HEK293 (cell line): ENCODE results near the gene RAB3C.

ENCODE experiments used
- SETDB1 ChIP-seq: IDR thresholded peaks from one replicate; pipeline ENCODE4 v1.6.1; 2017; ENCODE audit warnings: mild to moderate bottlenecking, low read length, moderate library complexity, mixed read lengths; ENCODE audit not compliant: insufficient read length
- SP3 ChIP-seq: fragments of 450-650 bp; formaldehyde crosslinking; IDR thresholded peaks from 2 replicates; pipeline ENCODE4 v1.5.1; 2016; ENCODE audit warnings: missing biosample characterization, missing genetic modification characterization
- YY1 ChIP-seq: fragments of 450-650 bp; formaldehyde crosslinking; IDR thresholded peaks from 2 replicates; pipeline ENCODE4 v1.5.1; 2018; ENCODE audit warnings: missing biosample characterization, missing genetic modification characterization
- ZNF121 ChIP-seq: fragments of 450-650 bp; formaldehyde crosslinking; IDR thresholded peaks from 2 replicates; pipeline ENCODE4 v1.5.1; 2016; ENCODE audit warnings: missing biosample characterization, missing genetic modification characterization
- ZNF221 ChIP-seq: fragments of 450-650 bp; formaldehyde crosslinking; IDR thresholded peaks from 2 replicates; pipeline ENCODE4 v1.5.1; 2017; ENCODE audit warnings: missing biosample characterization, missing genetic modification characterization, borderline replicate concordance
- ZNF529 ChIP-seq: fragments of 450-650 bp; formaldehyde crosslinking; IDR thresholded peaks from 2 replicates; pipeline ENCODE4 v1.5.1; 2017; ENCODE audit warnings: missing genetic modification characterization, missing biosample characterization; ENCODE audit not compliant: insufficient replicate concordance
- ZNF600 ChIP-seq: fragments of 450-650 bp; formaldehyde crosslinking; IDR thresholded peaks from 2 replicates; pipeline ENCODE4 v1.5.1; 2016; ENCODE audit warnings: missing biosample characterization, missing genetic modification characterization
- ZNF654 ChIP-seq: fragments of 450-650 bp; formaldehyde crosslinking; IDR thresholded peaks from 2 replicates; pipeline ENCODE4 v1.5.1; 2016; ENCODE audit warnings: low read depth, missing biosample characterization, missing genetic modification characterization
- TF ChIP-seq, protein P1 (sequence below): fragments of 450-650 bp; formaldehyde crosslinking; optimal IDR thresholded peaks from 2 replicates; pipeline ENCODE3; 2016; ENCODE audit warnings: missing biosample characterization, mild to moderate bottlenecking, missing genetic modification characterization
- TF ChIP-seq, protein P2 (sequence below): fragments of 450-650 bp; formaldehyde crosslinking; IDR thresholded peaks from 2 replicates; pipeline ENCODE4 v1.5.1; 2016; ENCODE audit warnings: missing biosample characterization, missing genetic modification characterization
- TF ChIP-seq, protein P3 (sequence below): fragments of 450-650 bp; formaldehyde crosslinking; IDR thresholded peaks from 2 replicates; pipeline ENCODE4 v1.5.1; 2016; ENCODE audit warnings: missing biosample characterization, missing genetic modification characterization
- TF ChIP-seq, protein P4 (sequence below): IDR thresholded peaks from 2 replicates; pipeline ENCODE4 v1.6.1; 2011; ENCODE audit warnings: mild to moderate bottlenecking, low read depth, low read length, borderline replicate concordance
- TF ChIP-seq, protein P5 (sequence below): fragments of 450-650 bp; formaldehyde crosslinking; IDR thresholded peaks from 2 replicates; pipeline ENCODE4 v1.5.1; 2017; ENCODE audit warnings: missing biosample characterization, missing genetic modification characterization

DNA sequence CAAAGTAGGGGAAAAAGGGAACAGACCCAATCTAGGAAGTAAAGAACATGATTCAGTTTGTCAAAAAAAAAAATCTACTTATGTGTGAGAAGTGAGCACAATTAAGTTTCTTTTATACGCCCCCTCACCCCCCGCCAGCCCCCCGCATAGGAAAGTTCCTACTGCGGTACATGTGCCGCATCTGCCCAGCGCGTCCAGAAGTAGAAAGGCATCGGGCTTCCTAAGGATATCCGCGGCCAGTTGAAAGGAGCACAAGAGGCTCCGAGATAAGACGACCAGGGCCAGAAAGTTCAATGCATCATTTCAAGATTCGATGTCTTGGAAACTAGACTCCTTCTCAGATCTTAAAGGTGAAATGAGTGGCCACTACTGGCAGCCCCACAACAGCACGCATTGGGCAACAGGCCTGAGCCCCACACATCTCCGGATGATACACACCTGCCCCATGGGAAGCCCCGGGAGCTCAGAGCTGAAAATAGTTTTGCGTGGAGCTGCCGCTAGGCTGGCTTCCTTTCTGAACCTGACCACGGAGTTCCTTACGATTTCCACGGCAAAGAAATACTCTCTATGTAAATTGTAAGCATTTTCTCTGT is 203.9 kb downstream of the RAB3C start:
- TF ChIP-seq, protein P1, sequence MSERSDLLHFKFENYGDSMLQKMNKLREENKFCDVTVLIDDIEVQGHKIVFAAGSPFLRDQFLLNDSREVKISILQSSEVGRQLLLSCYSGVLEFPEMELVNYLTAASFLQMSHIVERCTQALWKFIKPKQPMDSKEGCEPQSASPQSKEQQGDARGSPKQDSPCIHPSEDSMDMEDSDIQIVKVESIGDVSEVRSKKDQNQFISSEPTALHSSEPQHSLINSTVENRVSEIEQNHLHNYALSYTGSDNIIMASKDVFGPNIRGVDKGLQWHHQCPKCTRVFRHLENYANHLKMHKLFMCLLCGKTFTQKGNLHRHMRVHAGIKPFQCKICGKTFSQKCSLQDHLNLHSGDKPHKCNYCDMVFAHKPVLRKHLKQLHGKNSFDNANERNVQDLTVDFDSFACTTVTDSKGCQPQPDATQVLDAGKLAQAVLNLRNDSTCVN (tag by site-specific recombination), result no peak
- TF ChIP-seq SP3 (tag by site-specific recombination) (no peak), SETDB1 (no peak), ZNF529 (no peak), ZNF600 (tag by site-specific recombination) (no peak), ZNF654 (tag by site-specific recombination) (no peak), ZNF221 (tag by site-specific recombination) (no peak), ZNF121 (no peak), YY1 (tag by site-specific recombination) (no peak)
- TF ChIP-seq, protein P2, sequence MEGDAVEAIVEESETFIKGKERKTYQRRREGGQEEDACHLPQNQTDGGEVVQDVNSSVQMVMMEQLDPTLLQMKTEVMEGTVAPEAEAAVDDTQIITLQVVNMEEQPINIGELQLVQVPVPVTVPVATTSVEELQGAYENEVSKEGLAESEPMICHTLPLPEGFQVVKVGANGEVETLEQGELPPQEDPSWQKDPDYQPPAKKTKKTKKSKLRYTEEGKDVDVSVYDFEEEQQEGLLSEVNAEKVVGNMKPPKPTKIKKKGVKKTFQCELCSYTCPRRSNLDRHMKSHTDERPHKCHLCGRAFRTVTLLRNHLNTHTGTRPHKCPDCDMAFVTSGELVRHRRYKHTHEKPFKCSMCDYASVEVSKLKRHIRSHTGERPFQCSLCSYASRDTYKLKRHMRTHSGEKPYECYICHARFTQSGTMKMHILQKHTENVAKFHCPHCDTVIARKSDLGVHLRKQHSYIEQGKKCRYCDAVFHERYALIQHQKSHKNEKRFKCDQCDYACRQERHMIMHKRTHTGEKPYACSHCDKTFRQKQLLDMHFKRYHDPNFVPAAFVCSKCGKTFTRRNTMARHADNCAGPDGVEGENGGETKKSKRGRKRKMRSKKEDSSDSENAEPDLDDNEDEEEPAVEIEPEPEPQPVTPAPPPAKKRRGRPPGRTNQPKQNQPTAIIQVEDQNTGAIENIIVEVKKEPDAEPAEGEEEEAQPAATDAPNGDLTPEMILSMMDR (tag by site-specific recombination), result no peak
- TF ChIP-seq, protein P3, sequence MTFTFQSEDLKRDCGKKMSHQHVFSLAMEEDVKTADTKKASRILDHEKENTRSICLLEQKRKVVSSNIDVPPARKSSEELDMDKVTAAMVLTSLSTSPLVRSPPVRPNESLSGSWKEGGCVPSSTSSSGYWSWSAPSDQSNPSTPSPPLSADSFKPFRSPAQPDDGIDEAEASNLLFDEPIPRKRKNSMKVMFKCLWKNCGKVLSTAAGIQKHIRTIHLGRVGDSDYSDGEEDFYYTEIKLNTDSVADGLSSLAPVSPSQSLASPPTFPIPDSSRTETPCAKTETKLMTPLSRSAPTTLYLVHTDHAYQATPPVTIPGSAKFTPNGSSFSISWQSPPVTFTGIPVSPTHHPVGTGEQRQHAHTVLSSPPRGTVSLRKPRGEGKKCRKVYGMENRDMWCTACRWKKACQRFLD, result no peak
- TF ChIP-seq, protein P4, sequence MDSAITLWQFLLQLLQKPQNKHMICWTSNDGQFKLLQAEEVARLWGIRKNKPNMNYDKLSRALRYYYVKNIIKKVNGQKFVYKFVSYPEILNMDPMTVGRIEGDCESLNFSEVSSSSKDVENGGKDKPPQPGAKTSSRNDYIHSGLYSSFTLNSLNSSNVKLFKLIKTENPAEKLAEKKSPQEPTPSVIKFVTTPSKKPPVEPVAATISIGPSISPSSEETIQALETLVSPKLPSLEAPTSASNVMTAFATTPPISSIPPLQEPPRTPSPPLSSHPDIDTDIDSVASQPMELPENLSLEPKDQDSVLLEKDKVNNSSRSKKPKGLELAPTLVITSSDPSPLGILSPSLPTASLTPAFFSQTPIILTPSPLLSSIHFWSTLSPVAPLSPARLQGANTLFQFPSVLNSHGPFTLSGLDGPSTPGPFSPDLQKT, result no peak
- TF ChIP-seq, protein P5, sequence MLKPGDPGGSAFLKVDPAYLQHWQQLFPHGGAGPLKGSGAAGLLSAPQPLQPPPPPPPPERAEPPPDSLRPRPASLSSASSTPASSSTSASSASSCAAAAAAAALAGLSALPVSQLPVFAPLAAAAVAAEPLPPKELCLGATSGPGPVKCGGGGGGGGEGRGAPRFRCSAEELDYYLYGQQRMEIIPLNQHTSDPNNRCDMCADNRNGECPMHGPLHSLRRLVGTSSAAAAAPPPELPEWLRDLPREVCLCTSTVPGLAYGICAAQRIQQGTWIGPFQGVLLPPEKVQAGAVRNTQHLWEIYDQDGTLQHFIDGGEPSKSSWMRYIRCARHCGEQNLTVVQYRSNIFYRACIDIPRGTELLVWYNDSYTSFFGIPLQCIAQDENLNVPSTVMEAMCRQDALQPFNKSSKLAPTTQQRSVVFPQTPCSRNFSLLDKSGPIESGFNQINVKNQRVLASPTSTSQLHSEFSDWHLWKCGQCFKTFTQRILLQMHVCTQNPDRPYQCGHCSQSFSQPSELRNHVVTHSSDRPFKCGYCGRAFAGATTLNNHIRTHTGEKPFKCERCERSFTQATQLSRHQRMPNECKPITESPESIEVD (tag by site-specific recombination), result no peak
